Measurements from ENCODE around the gene SLC24A2. TPM values are rescaled to one million over a fixed set of nuclear protein-coding genes. Genes with fewer than 3 reads are reported as not detected.

SLC24A2 gene
- total and polyA plus RNA-seq, 2 of the 8 experiments (the other 6 are each of a cell fraction or from before 2014, with no cell fraction given), result 2.8 to 6.5 TPM

GRCh38 chr9:19830796-19831195 is 42.0 kb upstream of the SLC24A2 start:
- TF ChIP-seq CEBPB (IDR thresholded peaks at IDR 0.05; ENCODE audit: low read depth, low read length) (peak; percentile 72; the same call in 1 of the 2 replicates), NRF1 (IDR thresholded peaks at IDR 0.05; ENCODE audit: low read depth, low read length) (no peak)
- FAIRE-seq (no peak), DNase-seq (ENCODE audit: low read depth in 1 of 2, low spot score in 2 of 2) (no peak)
- Histone ChIP-seq H3K23ac (ENCODE audit: insufficient read length) (no peak overlapping the region), H2BK20ac (ENCODE audit: low read length) (no peak overlapping the region), H3K4ac (replicated peaks; ENCODE audit: insufficient read length, low read depth, low read length) (no peak overlapping the region), H3K56ac (replicated peaks; ENCODE audit: insufficient read length, low read depth, low read length) (no peak overlapping the region), H2BK12ac (ENCODE audit: low read depth, low read length) (no peak overlapping the region), H3K23me2 (ENCODE audit: low read depth, low read length) (no peaks in the 10 kb centered on the region), H3K4me2 (ENCODE audit: insufficient read depth in 1 of 2, low read depth in 2 of 2, low read length in 2 of 2) (no peak overlapping the region), H2BK120ac (replicated peaks; ENCODE audit: low read depth, low read length) (no peak overlapping the region), H2AFZ (ENCODE audit: low read length) (no peak overlapping the region), H3K27me3 (replicated peaks in 1 of 4; ENCODE audit: control insufficient read depth in 3 of 4, extremely low read depth in 1 of 4, insufficient read depth in 3 of 4, low read length in 3 of 4) (no peaks in the 10 kb centered on the region), H3K4me1 (replicated peaks in 1 of 4; ENCODE audit: control insufficient read depth in 3 of 4, insufficient read depth in 4 of 4, low read length in 3 of 4) (no peaks in the 10 kb centered on the region), H3K79me2 (ENCODE audit: control insufficient read depth in 1 of 2, insufficient read depth in 2 of 2, low read length in 2 of 2) (no peaks in the 10 kb centered on the region), H3K36me3 (ENCODE audit: control insufficient read depth in 2 of 4, insufficient read depth in 4 of 4, low read length in 3 of 4) (0 out of 8 replicates have a peak, but pooled peaks cover 0 to 2% (median 0%) of the 10 kb centered on the region in 4 experiments), H3K9ac (replicated peaks in 1 of 4; ENCODE audit: extremely low read depth in 1 of 4, low read depth in 3 of 4, low read length in 3 of 4) (no peak overlapping the region), H3K18ac (ENCODE audit: extremely low read depth, low read length) (no peak overlapping the region), H3K4me3 (ENCODE audit: extremely low read depth in 1 of 4, insufficient read depth in 2 of 4, low read depth in 3 of 4, low read length in 4 of 4) (no peak overlapping the region), H2BK5ac (ENCODE audit: low read depth, low read length) (no peak overlapping the region), H3K14ac (ENCODE audit: insufficient read length) (no peak overlapping the region), H3K79me1 (ENCODE audit: low read depth, low read length) (no peaks in the 10 kb centered on the region), H4K8ac (ENCODE audit: extremely low read depth, insufficient read depth, low read length) (no peak overlapping the region), H2AK5ac (ENCODE audit: low read depth, low read length) (no peak overlapping the region), H4K5ac (ENCODE audit: insufficient read length, low read depth, low read length) (no peak overlapping the region), H3K27ac (ENCODE audit: low read depth, low read length) (no peak overlapping the region), H3K9me3 (ENCODE audit: insufficient read depth in 2 of 2, low read depth in 1 of 2, low read length in 1 of 2) (peaks cover 14% of the 10 kb centered on the region in 2 experiments; a peak in 3 of 4 replicates), H4K20me1 (replicated peaks in 1 of 2; ENCODE audit: control insufficient read depth in 1 of 2, insufficient read depth in 2 of 2, low read length in 2 of 2) (no peaks in the 10 kb centered on the region), H2BK15ac (ENCODE audit: low read length) (no peak overlapping the region), H4K91ac (replicated peaks; ENCODE audit: insufficient read length, low read length) (no peak overlapping the region)
- CTCF ChIA-PET (ENCODE audit: partially characterized antibody), result no interaction called here
- POLR2A ChIA-PET (ENCODE audit: partially characterized antibody), result no interaction called here
- WGBS, 2 experiments (ENCODE audit: extremely low coverage in 1 of 2, insufficient coverage in 1 of 2, insufficient read length in 1 of 2, insufficient replicate concordance in 2 of 2, low coverage in 1 of 2, low lambda C conversion rate in 2 of 2, missing lambda C conversion rate in 1 of 2), result 100% methylated on average over 1 of the region's 1 CpG; no CpG with 5 or more reads in 1 of the 2 experiments
